Right hindlimb (tissue), 1 donor: ENCODE results near the gene PDYN.

ENCODE experiments used
- DNase-seq: peaks from one replicate; pipeline ENCODE4 v3.0.0-alpha.2; 2018

The PDYN gene

GRCh38 chr20:1949347-1950100, 44.3 kb downstream of the PDYN start:
- DNase-seq = no peak

DNA sequence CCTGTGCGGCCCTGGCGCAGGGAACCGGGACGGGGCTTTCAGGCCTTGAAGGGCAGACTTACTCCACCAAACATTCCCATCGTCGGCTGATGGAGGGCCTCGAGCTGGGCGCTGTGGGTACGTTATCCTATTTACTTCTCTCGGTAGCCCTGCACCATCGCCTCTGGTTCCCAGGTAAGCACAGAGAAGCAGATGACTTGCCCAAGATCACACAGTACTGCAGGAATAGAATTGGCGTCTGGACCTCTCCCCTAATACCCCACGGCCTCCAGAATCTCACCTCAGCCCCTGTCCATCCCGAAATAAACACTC, 46.4 kb downstream of the PDYN start:
- no peak for DNase-seq

DNA sequence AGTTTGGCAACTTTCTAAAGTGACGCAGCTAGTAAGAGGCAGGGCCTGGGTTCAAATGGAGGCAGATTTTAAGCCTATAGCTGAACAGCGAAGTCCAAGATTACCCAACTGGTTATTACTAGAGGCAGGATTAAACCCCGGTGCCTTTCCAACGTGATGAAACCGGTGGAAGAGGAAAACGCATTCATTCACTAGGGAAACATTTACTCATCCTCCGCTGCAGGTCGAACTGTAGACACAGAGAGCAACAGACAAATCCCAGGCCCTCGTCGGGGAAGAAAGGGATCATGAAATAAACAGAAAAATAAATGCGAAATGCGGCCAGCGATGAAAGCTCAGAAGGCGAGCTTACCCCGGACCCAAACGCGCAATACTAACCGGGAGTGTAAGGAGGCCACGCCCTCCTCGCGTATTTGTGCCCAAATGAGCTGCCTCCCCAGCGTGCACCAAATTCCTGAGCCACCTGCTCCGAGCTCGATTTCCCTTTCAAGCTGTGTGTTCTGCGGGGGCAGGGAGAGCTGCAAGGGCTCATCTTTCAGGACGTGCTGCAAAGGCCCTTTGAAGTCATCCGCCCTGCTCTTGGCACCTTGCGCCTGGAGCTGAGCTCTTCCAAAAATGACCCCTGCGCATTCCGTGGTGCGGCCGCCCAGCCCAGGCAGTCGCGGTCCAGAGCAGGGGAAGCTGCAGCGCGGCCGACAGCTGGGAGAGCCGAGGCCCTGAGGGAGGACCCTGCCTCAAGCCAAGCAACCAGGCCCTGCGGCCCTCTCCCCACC, 46.9 kb downstream of the PDYN start:
- peak; percentile 77 for DNase-seq

DNA sequence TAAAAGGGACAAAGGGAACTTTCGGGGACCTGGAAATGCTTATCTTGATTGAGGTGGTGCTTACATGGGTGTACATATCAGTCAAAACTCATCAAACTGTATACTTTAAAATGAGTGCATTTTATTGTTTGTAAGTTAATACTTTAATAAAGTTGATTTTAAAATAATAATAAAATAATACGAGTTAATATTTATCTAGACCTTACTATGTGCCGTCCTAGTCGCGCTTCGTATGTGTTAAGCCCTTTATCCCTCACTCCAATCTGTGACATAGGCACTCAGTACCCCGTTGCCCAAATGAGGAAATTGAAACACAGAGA, 47.5 kb downstream of the PDYN start:
- DNase-seq = no peak

DNA sequence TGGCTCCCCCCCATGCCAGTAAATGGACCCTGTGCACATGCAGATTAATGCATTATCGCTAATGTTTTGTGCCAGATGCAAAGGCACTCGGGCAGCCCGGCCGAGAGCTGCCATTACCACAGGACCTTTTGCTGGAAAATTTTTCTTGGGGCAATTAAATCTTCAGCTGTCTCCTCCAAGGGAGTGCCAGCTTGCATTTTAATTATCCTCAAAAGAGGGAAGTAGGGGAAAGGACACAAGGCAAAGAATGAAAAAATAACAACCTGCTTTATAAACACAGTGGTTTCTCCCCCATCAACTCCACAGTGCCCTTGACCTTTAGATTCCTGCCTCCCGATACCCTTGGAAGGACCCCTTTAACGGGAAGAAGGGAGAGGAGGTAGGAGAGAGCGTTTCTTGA, 48.2 kb downstream of the PDYN start:
- no peak for DNase-seq

DNA sequence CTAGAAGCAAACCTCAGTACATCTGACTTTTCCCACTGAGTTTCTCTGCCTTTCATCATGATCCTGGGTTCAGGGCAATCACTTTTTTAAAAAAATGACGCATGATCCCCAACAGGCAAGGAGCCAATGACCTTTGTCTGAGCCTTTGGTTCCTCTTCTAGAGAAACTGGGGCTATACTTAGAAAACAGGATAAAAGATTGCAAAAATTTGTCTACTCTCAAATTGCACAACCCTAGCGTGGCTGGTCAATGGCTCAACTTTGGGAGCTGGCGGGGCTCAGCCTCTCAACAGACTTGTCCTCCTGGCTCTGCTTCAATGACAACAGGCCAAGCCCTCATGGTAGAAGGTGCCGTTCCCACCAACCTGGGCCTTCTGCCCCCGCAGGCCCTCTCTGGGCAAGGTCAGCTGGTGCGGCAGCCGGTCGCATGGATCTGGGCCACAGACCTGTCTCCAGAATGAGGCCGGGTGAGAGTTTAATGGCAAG, 48.7 kb downstream of the PDYN start:
- DNase-seq = no peak

- DNase-seq = no peak
Observed at GRCh38 chr20:1944345-1945091, 49.3 kb downstream of the PDYN start.

DNA sequence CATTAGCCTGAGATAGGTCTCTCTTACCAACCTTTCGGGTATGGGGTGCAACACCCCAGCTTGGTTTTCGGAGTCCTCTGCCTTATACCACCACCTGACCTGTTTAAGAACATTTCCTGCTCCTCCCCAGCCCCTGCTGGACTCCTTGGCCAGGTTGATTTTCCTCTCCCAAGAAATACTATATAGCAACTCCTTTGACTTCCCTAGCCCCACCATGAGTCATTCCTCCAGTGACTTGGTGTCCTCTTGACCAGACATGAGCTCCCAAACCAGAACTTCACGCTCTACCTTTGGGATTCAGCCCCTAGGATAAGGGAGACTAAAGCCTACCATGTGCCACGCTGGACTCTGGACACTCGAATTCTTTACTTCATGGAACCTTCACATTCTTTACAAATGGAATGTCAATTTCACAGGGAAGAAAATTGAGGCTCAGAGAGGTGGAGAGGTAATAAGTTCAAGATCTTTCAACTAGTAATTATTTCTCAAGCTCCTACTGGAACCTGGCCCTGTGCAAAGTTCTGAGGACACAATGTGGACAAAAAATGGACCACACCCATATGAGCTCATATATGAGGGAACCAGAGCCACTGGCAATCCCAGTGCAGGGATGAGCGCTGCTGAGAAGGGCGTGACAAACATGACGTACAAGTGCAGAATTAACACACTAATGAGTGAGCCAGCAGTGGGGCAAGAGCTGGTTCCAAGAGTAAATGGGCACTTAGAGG, 50.4 kb downstream of the PDYN start:
- DNase-seq = no peak

GRCh38 chr20:1942486-1943274, 51.2 kb downstream of the PDYN start:
- no peak for DNase-seq

- DNase-seq = no peak
Observed at GRCh38 chr20:1942061-1942460, 51.8 kb downstream of the PDYN start.

DNA sequence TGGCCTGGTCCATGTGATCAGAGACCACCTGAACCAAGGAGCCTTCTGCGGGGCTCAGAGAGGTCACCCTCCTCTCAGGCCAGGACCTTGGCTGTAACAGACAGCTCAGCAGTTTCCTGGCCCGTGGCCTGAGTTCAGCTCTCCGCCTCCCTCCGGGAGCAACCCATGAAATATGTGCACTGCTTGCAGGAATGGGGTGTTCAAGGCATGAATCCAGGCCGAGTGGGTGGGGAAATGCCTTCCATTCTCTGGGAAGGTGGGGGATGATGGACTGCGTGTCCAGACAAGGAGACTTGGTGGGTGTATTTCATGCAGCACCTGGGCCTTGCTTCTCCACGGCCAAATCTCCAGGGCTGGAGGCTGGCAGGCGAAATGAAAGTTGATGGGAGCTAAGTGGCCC, 52.6 kb downstream of the PDYN start:
- DNase-seq = no peak

GRCh38 chr20:1940581-1940980, 53.3 kb downstream of the PDYN start:
- no peak for DNase-seq

GRCh38 chr20:1939270-1939595, 54.6 kb downstream of the PDYN start:
- no peak for DNase-seq

- DNase-seq = no peak
Observed at GRCh38 chr20:1938464-1939269, 55.2 kb downstream of the PDYN start.

DNA sequence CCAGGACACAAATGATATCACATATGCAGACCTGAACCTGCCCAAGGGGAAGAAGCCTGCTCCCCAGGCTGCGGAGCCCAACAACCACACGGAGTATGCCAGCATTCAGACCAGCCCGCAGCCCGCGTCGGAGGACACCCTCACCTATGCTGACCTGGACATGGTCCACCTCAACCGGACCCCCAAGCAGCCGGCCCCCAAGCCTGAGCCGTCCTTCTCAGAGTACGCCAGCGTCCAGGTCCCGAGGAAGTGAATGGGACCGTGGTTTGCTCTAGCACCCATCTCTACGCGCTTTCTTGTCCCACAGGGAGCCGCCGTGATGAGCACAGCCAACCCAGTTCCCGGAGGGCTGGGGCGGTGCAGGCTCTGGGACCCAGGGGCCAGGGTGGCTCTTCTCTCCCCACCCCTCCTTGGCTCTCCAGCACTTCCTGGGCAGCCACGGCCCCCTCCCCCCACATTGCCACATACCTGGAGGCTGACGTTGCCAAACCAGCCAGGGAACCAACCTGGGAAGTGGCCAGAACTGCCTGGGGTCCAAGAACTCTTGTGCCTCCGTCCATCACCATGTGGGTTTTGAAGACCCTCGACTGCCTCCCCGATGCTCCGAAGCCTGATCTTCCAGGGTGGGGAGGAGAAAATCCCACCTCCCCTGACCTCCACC, 56.4 kb downstream of the PDYN start:
- no peak for DNase-seq

DNA sequence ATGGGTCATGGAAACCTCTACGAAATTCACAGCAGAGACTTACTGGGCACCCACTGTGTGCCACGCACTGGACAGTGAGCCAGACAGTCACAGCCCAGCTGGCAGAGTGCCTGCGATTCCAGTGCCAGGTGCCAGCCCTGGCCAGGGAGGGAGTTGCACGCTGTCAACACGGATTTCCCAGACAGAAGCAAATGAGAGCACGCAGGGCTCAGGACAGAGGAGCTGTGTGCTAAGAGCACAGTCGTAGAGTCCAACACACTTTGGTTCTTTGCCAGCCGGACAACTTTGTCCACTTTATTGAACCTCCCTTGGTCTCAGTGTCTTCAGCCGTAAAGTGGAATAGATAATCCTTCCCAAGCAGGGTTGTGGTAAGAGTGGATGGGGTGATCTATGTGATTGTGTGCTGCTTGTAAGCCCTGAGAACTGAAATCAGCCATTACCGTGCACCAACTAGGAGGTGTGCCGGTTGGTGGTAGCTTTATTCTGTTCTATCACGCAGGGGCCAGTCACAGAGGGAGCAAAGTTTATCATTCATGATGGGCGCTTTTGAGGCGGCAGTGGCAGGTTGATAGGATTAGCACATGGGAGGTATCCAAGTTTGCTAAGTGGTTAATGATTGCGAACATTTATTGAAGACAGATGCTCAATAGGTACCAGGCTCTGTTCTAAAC, 58.0 kb downstream of the PDYN start:
- DNase-seq = peak; percentile 40

DNA sequence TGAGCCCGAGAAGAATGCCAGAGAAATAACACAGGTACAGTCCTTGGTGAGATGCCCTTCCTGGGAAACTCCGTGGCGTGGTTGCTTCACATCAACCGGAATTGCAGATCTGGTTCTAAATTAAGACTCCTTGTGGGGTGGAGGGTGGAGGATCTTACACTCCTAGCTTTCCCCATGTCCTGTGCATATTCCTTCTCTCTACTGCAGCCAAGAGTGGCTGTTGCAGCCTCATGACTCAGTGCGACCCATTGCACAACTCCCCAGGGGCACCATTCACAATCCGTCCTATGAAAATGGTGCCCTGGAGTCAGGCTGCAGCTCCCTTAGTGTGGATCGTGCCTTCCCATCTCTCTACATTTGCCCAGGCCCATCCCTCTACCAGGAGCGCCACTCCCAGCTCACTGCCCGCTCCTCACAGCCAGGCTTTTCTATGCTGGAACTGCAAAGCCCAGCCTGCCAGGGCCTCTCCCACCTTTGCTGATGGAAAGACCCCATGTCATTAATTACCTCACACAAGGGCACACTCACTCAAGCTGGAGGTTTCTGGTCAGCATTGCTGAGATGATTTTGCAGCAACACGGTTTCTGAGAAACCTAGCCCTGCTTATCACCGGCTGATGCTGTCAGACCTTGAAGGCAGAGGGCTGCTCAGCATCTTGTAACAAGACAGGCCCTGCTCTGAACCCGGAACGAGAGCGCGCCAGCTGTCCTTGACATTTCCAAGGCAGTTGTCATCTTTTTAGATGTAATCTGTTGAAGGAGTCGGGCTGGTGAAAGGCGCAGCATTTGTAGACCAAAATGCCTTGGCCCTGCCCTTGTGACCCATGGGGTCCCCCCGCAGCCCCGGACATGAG, 58.9 kb downstream of the PDYN start:
- DNase-seq = no peak

DNA sequence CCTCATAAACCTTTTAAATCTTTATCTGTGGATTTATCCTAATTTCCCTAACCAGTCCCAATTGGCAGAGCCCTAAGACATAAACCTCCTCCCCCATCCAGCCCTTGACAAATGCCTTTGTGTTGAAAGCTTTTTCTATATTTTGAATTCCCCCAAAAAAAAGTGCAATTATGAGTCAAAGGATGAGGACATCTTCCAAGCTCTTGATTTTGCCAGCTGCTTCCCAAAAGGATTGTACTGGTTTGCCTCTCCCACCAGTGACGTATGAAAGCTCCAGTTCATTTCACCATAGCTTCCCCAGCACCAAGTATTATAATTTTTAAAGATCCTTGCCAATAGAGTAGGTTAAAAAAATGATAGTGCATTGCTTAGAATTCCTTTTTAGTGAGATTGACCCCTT, 59.7 kb downstream of the PDYN start:
- no peak for DNase-seq

GRCh38 chr20:1933465-1933870, 60.4 kb downstream of the PDYN start:
- DNase-seq = no peak

DNA sequence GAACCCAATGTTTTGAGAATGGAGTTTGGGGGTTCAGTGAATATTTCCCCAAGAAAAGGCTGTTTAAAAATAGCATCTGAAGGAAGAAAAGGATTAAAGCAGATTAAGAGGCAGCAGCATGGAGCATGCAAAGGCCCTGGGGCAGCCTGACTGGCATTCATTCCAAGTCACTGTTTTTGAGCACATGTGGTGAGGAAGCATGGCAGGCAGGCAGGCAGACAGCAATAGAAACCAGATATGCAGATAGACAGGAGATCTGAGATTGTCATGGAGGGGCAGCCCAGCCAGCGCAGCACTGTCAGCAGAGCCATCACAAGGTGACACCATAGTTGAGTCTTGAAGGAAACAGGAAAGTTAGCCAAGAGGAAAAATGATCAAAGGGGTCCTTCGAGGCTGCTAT, 60.9 kb downstream of the PDYN start:
- no peak for DNase-seq
